ENCODE measurements around the gene ARFGEF2. TPM values are rescaled to one million over a fixed set of nuclear protein-coding genes. Genes with fewer than 3 reads are reported as not detected.

ARFGEF2 gene
- total RNA-seq, 6 donors from 2014 or later = 22.4 to 94.3 (median 32.2) TPM

- ATAC-seq (ENCODE audit: low FRiP score in 2 of 2) = no peak
- DNase-seq = no peak
- WGBS, 2 donors = 38 to 83% methylated on average over 2 of the region's 2 CpGs
Observed at GRCh38 chr20:48908656-48909319, 12.7 kb upstream of the ARFGEF2 start.

GRCh38 chr20:48909910-48910309 lies 11.6 kb upstream of the ARFGEF2 start:
- no peaks in the 10 kb centered on the region for H3K27me3 ChIP-seq
- no peaks in the 10 kb centered on the region for H3K36me3 ChIP-seq
- WGBS, 2 donors = 82 to 88% methylated on average over 2 of the region's 2 CpGs
- no peak overlapping the region for H3K4me3 ChIP-seq
- TF ChIP-seq POLR2A (IDR thresholded peaks at IDR 0.05) = no peak
- DNase-seq (no peak), ATAC-seq (ENCODE audit: low FRiP score in 2 of 2) (no peak)
- H3K4me1 ChIP-seq = peaks cover under 1 to 16% (median 10%) of the 10 kb centered on the region in 4 donors
- H3K9me3 ChIP-seq = peaks cover 0 to 11% (median 1%) of the 10 kb centered on the region in 4 donors
- no peak overlapping the region for H3K27ac ChIP-seq

More at GRCh38 chr20:48908656-48909319, 12.7 kb upstream of the ARFGEF2 start:
- Histone ChIP-seq H3K4me3 (no peak overlapping the region), H3K27ac (no peak overlapping the region), H3K36me3 (no peaks in the 10 kb centered on the region), H3K4me1 (peaks cover 4 to 20% (median 14%) of the 10 kb centered on the region in 4 donors), H3K9me3 (peaks cover 0 to 11% (median 1%) of the 10 kb centered on the region in 4 donors), H3K27me3 (no peaks in the 10 kb centered on the region)
- TF ChIP-seq POLR2AphosphoS5 (IDR thresholded peaks at IDR 0.05) = no peak
- TF ChIP-seq EP300 (IDR thresholded peaks at IDR 0.05) = no peak
- no peak for TF ChIP-seq CTCF (IDR thresholded peaks at IDR 0.05)
- TF ChIP-seq POLR2A (IDR thresholded peaks at IDR 0.05) = no peak

GRCh38 chr20:48910347-48910781 lies 11.1 kb upstream of the ARFGEF2 start:
- H3K4me1 ChIP-seq = peaks cover 0 to 14% (median 6%) of the 10 kb centered on the region in 4 donors
- H3K36me3 ChIP-seq = no peaks in the 10 kb centered on the region
- peaks cover 0 to 11% (median 1%) of the 10 kb centered on the region in 4 donors for H3K9me3 ChIP-seq
- WGBS, 2 donors = 34 to 38% methylated on average over 7 of the region's 7 CpGs
- peak in 1 of 2 donors; percentile 28 for DNase-seq
- peak; percentile 58 to 87 for ATAC-seq (ENCODE audit: low FRiP score in 2 of 2)
- no peak for TF ChIP-seq POLR2AphosphoS5 (IDR thresholded peaks at IDR 0.05)
- no peak for TF ChIP-seq POLR2A (IDR thresholded peaks at IDR 0.05)
- TF ChIP-seq EP300 (IDR thresholded peaks at IDR 0.05) = no peak
- no peak for TF ChIP-seq CTCF (IDR thresholded peaks at IDR 0.05)
- H3K27ac ChIP-seq = no peak overlapping the region
- H3K27me3 ChIP-seq = no peaks in the 10 kb centered on the region
- no peak overlapping the region for H3K4me3 ChIP-seq

GRCh38 chr20:48912065-48912464 lies 9.4 kb upstream of the ARFGEF2 start:
- ATAC-seq (ENCODE audit: low FRiP score in 2 of 2) = peak in 1 of 2 donors; percentile 24
- 80 to 85% methylated on average over 2 to 4 of the region's 4 CpGs for WGBS, 2 donors

GRCh38 chr20:48916699-48917098 lies 4.8 kb upstream of the ARFGEF2 start:
- no peak for ATAC-seq (ENCODE audit: low FRiP score in 2 of 2)
- Histone ChIP-seq H3K27me3 (no peaks in the 10 kb centered on the region), H3K27ac (no peak overlapping the region), H3K36me3 (no peaks in the 10 kb centered on the region), H3K4me3 (no peak overlapping the region), H3K9me3 (no peaks in the 10 kb centered on the region), H3K4me1 (peaks cover 3 to 9% (median 8%) of the 10 kb centered on the region in 4 donors)
- DNase-seq = no peak
- no peak for TF ChIP-seq CTCF (IDR thresholded peaks at IDR 0.05)
- TF ChIP-seq POLR2AphosphoS5 (IDR thresholded peaks at IDR 0.05) = no peak
- no peak for TF ChIP-seq POLR2A (IDR thresholded peaks at IDR 0.05)
- no peak for TF ChIP-seq EP300 (IDR thresholded peaks at IDR 0.05)
- 44 to 50% methylated on average over 1 of the region's 1 CpG for WGBS, 2 donors

More at GRCh38 chr20:48912065-48912464, 9.4 kb upstream of the ARFGEF2 start:
- no peak for TF ChIP-seq CTCF (IDR thresholded peaks at IDR 0.05)
- TF ChIP-seq EP300 (IDR thresholded peaks at IDR 0.05) = no peak
- TF ChIP-seq POLR2AphosphoS5 (IDR thresholded peaks at IDR 0.05) = no peak
- no peak for TF ChIP-seq POLR2A (IDR thresholded peaks at IDR 0.05)
- Histone ChIP-seq H3K4me1 (peaks cover 0 to 10% (median 6%) of the 10 kb centered on the region in 4 donors), H3K36me3 (no peaks in the 10 kb centered on the region), H3K4me3 (no peak overlapping the region), H3K27ac (no peak overlapping the region), H3K9me3 (peaks cover 0 to 11% (median 1%) of the 10 kb centered on the region in 4 donors), H3K27me3 (no peaks in the 10 kb centered on the region)
- no peak for DNase-seq
